ENCODE measurements around the gene TRIM44.

GRCh38 chr11:35639591-35640179 is 22.9 kb upstream of the TRIM44 start:
- TF ChIP-seq CTCF (IDR thresholded peaks at IDR 0.05; ENCODE audit: low read depth, low read length, poor library complexity, severe bottlenecking) (no peak), EZH2phosphoT487 (IDR thresholded peaks at IDR 0.05; ENCODE audit: borderline replicate concordance, low read length) (no peak)
